Measurements from ENCODE around the gene SCNN1B.

SCNN1B gene

GRCh38 chr16:23321206-23321875 is 19.2 kb downstream of the SCNN1B start:
- DNase-seq, result no peak

- no peak for DNase-seq
Observed at GRCh38 chr16:23323224-23324030, 21.3 kb downstream of the SCNN1B start.

- peak; percentile 89 for DNase-seq
Observed at GRCh38 chr16:23324727-23325126, 22.6 kb downstream of the SCNN1B start.

GRCh38 chr16:23327836-23328235 is 25.7 kb downstream of the SCNN1B start:
- DNase-seq, result no peak

GRCh38 chr16:23330161-23330560 is 28.1 kb downstream of the SCNN1B start:
- DNase-seq, result no peak

- DNase-seq, result no peak
Observed at GRCh38 chr16:23330583-23331249, 28.6 kb downstream of the SCNN1B start.

- no peak for DNase-seq
Observed at GRCh38 chr16:23333034-23333579, 31.0 kb downstream of the SCNN1B start.

GRCh38 chr16:23333831-23334456 is 31.8 kb downstream of the SCNN1B start:
- DNase-seq, result no peak

GRCh38 chr16:23334457-23334853 is 32.4 kb downstream of the SCNN1B start:
- DNase-seq, result no peak

- no peak for DNase-seq
Observed at GRCh38 chr16:23334950-23335349, 32.8 kb downstream of the SCNN1B start.

- DNase-seq, result no peak
Observed at GRCh38 chr16:23337836-23338550, 35.9 kb downstream of the SCNN1B start.

- DNase-seq, result no peak
Observed at GRCh38 chr16:23339787-23340186, 37.7 kb downstream of the SCNN1B start.

GRCh38 chr16:23342083-23342640 is 40.1 kb downstream of the SCNN1B start:
- no peak for DNase-seq

- no peak for DNase-seq
Observed at GRCh38 chr16:23343643-23344612, 41.8 kb downstream of the SCNN1B start.

GRCh38 chr16:23345237-23345636 is 43.1 kb downstream of the SCNN1B start:
- DNase-seq, result no peak

- no peak for DNase-seq
Observed at GRCh38 chr16:23348579-23349469, 46.7 kb downstream of the SCNN1B start.

- no peak for DNase-seq
Observed at GRCh38 chr16:23351360-23351759, 49.3 kb downstream of the SCNN1B start.

- DNase-seq, result no peak
Observed at GRCh38 chr16:23353440-23353839, 51.3 kb downstream of the SCNN1B start.

GRCh38 chr16:23354246-23354645 is 52.1 kb downstream of the SCNN1B start:
- no peak for DNase-seq
